Cardiac fibroblast (primary cell): ENCODE data around the gene TPRX2.
"Not testable (repeated sequence)": the region's sequence is repeated elsewhere in the genome, so short reads cannot be mapped to it uniquely, and the experiment has no call there.

Experiments
- DNase-seq, 2 donors: peaks; one replicate each; pipeline versions ENCODE4 v3.0.0 to v3.0.0-alpha.2; 2010; ENCODE audit warnings: low read depth in 2 of 2
- H3K4me3 ChIP-seq, 2 donors: replicated peaks in 1 of 2; 1 replicate in 1 of 2; 2 replicates in 1 of 2; pipeline ENCODE4 v1.5.1; 2011; ENCODE audit warnings: low read depth in 2 of 2, low read length in 2 of 2, mild to moderate bottlenecking in 2 of 2, moderate library complexity in 1 of 2
- TF ChIP-seq, protein P1 (sequence below): IDR thresholded peaks from one replicate; pipeline ENCODE4 v1.5.1; 2011; ENCODE audit warnings: low read depth, mild to moderate bottlenecking, low read length, inconsistent platforms

Gene TPRX2, protein sequence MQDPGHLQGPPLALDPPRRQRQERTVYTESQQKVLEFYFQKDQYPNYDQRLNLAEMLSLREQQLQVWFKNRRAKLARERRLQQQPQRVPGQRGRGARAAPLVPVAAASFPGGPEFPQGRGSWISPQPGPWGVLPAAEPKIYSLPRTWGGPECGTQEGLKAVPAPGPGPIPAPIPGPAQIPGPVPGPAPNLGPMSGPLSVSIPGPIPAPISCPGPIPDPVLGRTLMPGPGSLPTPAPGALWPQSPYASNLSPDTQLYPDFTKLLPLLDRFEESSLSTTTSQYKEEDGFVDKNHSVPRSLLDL

DNA sequence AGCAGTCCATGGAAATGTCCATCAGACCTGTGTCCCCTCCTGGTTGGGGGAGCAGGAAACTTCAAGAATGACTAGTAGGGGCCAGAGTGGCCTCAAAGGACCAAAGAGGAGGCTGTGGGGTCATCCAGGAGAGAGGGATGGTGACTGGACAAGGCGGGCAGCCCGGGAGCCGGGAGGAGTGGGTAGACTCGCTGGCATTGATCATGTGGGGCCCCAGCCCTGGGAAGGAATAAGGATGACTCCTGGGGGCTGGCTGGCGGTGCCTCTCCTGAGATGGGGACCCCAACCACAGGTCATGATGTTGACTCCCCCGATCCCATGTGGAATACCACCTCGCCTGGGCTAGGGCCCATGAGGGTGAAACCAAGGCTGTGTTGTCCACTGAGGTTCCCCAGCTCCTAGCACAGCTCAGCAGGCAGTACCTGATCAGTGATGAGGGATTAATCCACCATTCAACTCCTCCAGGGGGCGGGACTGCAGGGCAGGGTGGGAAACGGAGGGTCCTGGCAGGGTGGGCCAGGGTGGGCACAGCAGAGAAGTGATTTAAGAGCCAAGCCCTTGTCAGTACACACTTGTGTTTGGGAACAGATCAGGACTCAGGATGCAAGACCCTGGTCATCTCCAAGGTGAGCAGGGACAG lies at the start of gene TPRX2:
TPRX2 (plus strand) TSS at position 590 of the 640 bp plus-strand sequence; CDS start at position 602, 12 bp downstream.
- H3K4me3 ChIP-seq, DNase-seq: not testable (repeated sequence)

DNA sequence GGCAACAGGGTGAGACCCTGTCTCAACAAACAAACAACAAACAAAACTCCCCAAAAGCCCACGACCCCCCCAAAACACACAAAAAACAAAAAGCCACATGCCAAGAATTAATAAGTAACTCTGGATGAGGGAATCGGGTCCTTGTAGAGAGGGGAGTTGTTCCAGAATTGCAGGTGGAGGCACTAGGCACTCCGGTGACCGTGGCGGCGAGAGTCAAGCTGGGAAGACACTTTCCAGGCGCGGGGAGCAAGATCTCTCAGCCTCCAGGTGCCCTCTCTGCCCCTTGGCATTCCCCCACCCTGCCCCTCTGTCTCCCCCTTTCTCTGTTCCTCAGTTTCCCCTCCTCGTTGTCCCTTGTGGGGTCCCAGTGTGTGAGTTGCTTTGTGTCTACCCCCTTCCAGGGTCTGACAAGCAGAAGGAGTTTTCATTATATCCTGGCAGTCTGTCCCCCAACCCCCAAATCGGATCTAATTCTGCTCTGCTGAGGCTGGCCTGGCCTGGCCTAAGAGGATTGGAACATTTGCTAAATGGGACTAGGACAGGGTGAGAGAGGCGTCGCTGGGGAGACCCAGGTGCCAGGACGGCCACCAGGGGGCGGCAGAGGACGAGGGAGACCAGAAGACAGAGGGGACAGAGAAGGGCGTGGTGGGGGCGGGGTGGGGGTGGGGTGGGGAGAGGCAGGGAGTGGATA lies 45.6 kb upstream of the TPRX2 start:
- peak; percentile 56 to 59 for DNase-seq
- TF ChIP-seq, protein P1, sequence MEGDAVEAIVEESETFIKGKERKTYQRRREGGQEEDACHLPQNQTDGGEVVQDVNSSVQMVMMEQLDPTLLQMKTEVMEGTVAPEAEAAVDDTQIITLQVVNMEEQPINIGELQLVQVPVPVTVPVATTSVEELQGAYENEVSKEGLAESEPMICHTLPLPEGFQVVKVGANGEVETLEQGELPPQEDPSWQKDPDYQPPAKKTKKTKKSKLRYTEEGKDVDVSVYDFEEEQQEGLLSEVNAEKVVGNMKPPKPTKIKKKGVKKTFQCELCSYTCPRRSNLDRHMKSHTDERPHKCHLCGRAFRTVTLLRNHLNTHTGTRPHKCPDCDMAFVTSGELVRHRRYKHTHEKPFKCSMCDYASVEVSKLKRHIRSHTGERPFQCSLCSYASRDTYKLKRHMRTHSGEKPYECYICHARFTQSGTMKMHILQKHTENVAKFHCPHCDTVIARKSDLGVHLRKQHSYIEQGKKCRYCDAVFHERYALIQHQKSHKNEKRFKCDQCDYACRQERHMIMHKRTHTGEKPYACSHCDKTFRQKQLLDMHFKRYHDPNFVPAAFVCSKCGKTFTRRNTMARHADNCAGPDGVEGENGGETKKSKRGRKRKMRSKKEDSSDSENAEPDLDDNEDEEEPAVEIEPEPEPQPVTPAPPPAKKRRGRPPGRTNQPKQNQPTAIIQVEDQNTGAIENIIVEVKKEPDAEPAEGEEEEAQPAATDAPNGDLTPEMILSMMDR = peak; percentile 64
- no peak overlapping the region for H3K4me3 ChIP-seq

DNA sequence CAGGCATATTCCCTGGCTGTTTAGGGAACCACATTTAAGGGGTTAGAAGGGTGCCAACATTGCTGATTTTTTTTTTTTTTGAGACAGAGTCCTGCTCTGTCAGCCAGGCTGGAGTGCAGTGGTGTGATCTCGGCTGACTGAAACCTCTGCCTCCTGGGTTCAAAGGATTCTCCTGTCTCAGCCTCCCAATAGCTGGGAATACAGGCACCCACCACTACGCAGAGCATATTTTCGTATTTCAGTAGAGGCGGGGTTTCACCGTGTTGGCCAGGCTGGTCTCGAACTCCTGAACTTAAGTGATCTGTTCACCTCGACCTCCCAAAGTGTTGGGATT lies 45.1 kb upstream of the TPRX2 start:
- TF ChIP-seq, protein P1 = no peak
- H3K4me3 ChIP-seq = no peak overlapping the region
- DNase-seq = no peak

DNA sequence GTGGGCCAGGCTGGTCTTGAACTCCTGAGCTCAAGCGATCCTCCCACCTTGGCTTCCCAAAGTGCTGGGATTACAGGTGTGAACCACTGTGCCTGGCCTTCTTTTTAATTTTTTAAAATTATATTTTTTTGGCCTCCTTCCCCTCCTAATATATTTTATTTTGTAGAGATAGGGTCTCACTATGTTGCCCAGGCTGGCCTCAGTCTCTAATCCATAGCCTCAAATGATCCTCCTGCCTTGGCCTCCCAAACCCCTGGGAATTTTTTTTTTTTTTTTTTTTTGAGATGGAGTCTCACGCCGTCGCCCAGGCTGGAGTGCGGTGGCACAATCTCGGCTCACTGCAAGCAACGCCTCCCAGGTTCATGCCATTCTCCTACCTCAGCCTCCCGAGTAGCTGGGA lies 42.8 kb upstream of the TPRX2 start:
- not testable (repeated sequence) for H3K4me3 ChIP-seq, DNase-seq

DNA sequence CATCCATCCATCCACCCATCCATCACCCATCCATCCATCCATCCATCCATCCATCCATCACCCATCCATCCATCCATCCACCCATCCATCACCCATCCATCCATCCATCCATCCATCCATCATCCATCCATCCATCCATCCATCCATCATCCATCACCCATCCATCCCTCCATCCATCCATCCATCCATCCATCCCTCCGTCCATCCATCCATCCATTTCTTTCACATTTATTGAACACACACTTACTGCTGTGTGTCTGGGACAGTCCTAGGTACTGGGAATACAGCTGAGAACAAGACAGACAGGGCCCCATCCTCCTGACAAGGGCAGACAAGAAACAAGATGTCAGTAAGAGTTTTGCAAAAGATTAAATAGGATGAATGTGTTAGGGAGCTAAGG lies 40.8 kb upstream of the TPRX2 start:
- H3K4me3 ChIP-seq, DNase-seq: not testable (repeated sequence)

DNA sequence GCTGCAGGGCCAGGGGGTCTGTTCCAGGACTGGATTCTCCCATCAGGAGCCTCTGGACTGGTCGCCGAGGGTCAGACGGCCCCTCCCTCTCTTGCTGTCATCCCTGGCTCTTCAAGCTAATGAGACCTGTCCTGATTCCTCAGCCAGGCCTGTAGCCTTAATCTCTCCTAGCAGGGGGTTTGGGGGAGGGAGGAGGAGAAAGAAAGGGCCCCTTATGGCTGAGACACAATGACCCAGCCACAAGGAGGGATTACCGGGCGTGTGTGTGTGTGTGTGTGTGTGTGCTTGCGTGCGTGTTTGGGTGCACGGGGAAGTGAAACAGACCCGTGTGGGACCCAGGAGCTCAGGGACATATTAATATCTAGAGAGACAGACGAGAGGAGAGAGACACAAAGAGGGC lies 39.2 kb upstream of the TPRX2 start:
- no peak for DNase-seq
- H3K4me3 ChIP-seq = no peak overlapping the region
- TF ChIP-seq, protein P1 = no peak

DNA sequence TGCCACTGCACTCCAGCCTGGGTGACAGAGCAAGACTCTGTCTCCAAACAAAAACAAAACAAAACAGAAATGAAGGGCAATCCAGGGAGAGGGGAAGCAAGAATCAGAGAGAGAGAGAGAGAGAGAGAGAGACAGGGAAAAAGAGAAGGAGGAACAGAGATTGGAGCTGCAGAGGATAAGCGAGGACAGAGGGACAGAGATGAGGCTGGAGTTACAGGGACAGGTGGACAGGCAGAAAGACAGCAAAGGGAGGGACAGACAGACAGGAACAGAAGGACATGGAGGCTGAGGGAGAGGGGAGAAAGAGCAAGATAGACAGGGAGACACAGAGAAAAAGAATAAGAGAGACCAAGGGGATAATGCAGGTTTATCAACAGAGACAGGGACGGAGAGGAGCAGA lies 38.6 kb upstream of the TPRX2 start:
- TF ChIP-seq, protein P1 = no peak
- DNase-seq = no peak
- no peak overlapping the region for H3K4me3 ChIP-seq

DNA sequence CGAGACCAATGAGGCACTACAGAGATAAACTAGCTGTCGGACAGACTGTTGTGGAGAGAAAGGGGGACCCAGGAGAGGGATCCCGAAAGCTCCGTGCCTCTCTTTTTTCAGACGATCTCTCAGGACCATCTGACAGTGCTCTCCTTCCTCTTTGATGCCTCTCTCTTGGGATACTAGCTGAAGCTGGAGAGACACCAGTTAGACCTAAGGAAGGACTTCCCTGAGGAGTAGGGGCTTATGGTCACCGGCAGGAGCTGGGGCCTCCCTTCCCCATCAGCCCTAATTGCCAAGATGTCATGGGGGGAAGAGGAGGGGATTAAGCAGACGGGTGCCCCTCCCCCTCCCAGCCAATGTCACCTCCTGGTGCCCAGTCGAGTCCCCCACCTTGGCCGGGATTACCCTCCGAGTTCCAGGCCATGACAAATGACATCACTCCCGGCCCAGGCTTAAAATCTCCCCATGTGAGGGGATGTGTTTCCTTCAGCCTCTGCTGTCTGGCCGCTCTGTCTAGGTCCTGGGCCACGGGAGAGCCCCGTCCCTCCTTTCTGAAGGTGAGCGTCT lies 37.5 kb upstream of the TPRX2 start, which contains the start of gene CRX:
CRX (plus strand) TSS at position 478 of the 561 bp plus-strand sequence. CDS start 12,507 bp downstream, outside the sequence.
- no peak within 1 kb of the TSS for H3K4me3 ChIP-seq
- TF ChIP-seq, protein P1 = no peak
- no peak for DNase-seq
